Loucy (cell line): ENCODE data around the gene TOPAZ1.

Source experiments
- H2AFZ ChIP-seq: fragments of 200-600 bp; sonication (generic); 2 replicates; pipeline ENCODE4 v1.6.0; 2016; ENCODE audit warnings: antibody characterized with exemption, mild to moderate bottlenecking, low read length, moderate library complexity
- H3F3A ChIP-seq: fragments of 200-600 bp; 2 replicates; pipeline ENCODE4 v1.6.0; 2016; ENCODE audit warnings: antibody characterized with exemption, low read depth, mild to moderate bottlenecking
- H3K27me3 ChIP-seq: fragments of 200-600 bp; sonication (generic); 2 replicates; pipeline ENCODE4 v1.6.1; 2014; ENCODE audit warnings: low read length, mild to moderate bottlenecking; ENCODE audit not compliant: insufficient read depth, poor library complexity, severe bottlenecking
- H3K36me3 ChIP-seq: fragments of 200-600 bp; sonication (generic); 2 replicates; pipeline ENCODE4 v1.6.1; 2016; ENCODE audit warnings: low read length; ENCODE audit not compliant: insufficient read depth
- H3K4me1 ChIP-seq: fragments of 200-600 bp; sonication (generic); 2 replicates; pipeline ENCODE4 v1.5.1; 2014; ENCODE audit warnings: low read length, mild to moderate bottlenecking; ENCODE audit not compliant: insufficient read depth, poor library complexity, severe bottlenecking
- H3K4me2 ChIP-seq: fragments of 200-600 bp; sonication (generic); 2 replicates; pipeline ENCODE4 v1.6.0; 2014; ENCODE audit warnings: antibody characterized with exemption, low read length, low read depth, mild to moderate bottlenecking; ENCODE audit not compliant: poor library complexity, severe bottlenecking
- H3K4me3 ChIP-seq: fragments of 200-600 bp; sonication (generic); 2 replicates; pipeline ENCODE4 v1.5.1; 2014; ENCODE audit warnings: low read length, mild to moderate bottlenecking, mixed read lengths; ENCODE audit not compliant: poor library complexity, severe bottlenecking
- H3K79me2 ChIP-seq: fragments of 200-600 bp; sonication (generic); 2 replicates; pipeline ENCODE4 v1.6.1; 2014; ENCODE audit warnings: low read length; ENCODE audit not compliant: insufficient read depth
- H3K9ac ChIP-seq: fragments of 200-600 bp; sonication (generic); 2 replicates; pipeline ENCODE4 v1.6.0; 2014; ENCODE audit warnings: mild to moderate bottlenecking, low read depth, low read length, moderate library complexity; ENCODE audit not compliant: poor library complexity, severe bottlenecking
- H3K9me2 ChIP-seq: fragments of 200-600 bp; sonication (generic); replicated peaks from 2 replicates; pipeline ENCODE4 v1.6.1; 2016; ENCODE audit warnings: low read depth, low read length, mixed read lengths
- H3K9me3 ChIP-seq: fragments of 200-600 bp; sonication (generic); 2 replicates; pipeline ENCODE4 v1.6.1; 2014; ENCODE audit warnings: mild to moderate bottlenecking, antibody characterized with exemption, low read length, low read depth; ENCODE audit not compliant: insufficient read depth
- H4K20me1 ChIP-seq: fragments of 200-600 bp; sonication (generic); 2 replicates; pipeline ENCODE4 v1.6.0; 2014; ENCODE audit warnings: antibody characterized with exemption, low read length, mild to moderate bottlenecking; ENCODE audit not compliant: insufficient read depth, poor library complexity, severe bottlenecking
- CTCF ChIP-seq: fragments of 200-600 bp; sonication (generic); conservative IDR thresholded peaks from 2 replicates; pipeline ENCODE4 v1.5.1; 2014; ENCODE audit warnings: mild to moderate bottlenecking, antibody characterized with exemption, low read length
- EZH2phosphoT487 ChIP-seq: fragments of 200-600 bp; IDR thresholded peaks from 2 replicates; pipeline ENCODE4 v1.6.1; 2018; ENCODE audit warnings: antibody characterized with exemption, mild to moderate bottlenecking, moderate library complexity, borderline replicate concordance

The TOPAZ1 gene

GRCh38 chr3:44224131-44224530 is 17.6 kb upstream of the TOPAZ1 start:
- H3K27me3 ChIP-seq: no peaks in the 10 kb centered on the region
- H3K4me3 ChIP-seq: no peak overlapping the region
- no peak overlapping the region for H3K4me2 ChIP-seq
- H3K4me1 ChIP-seq: peaks cover 8% of the 10 kb centered on the region
- H3K9me3 ChIP-seq: no peaks in the 10 kb centered on the region
- H3K79me2 ChIP-seq: no peaks in the 10 kb centered on the region
- no peak overlapping the region for H3K9ac ChIP-seq
- no peaks in the 10 kb centered on the region for H3K9me2 ChIP-seq
- TF ChIP-seq CTCF (no peak), EZH2phosphoT487 (no peak)
- H4K20me1 ChIP-seq: no peaks in the 10 kb centered on the region
- H3F3A ChIP-seq: no peaks in the 10 kb centered on the region
- no peaks in the 10 kb centered on the region for H3K36me3 ChIP-seq
- no peak overlapping the region for H2AFZ ChIP-seq

GRCh38 chr3:44226573-44226972 is 15.1 kb upstream of the TOPAZ1 start:
- no peaks in the 10 kb centered on the region for H3K79me2 ChIP-seq
- no peaks in the 10 kb centered on the region for H4K20me1 ChIP-seq
- H3K4me2 ChIP-seq: no peak overlapping the region
- H3F3A ChIP-seq: no peaks in the 10 kb centered on the region
- H2AFZ ChIP-seq: no peak overlapping the region
- TF ChIP-seq EZH2phosphoT487: no peak
- TF ChIP-seq CTCF: no peak
- H3K4me1 ChIP-seq: peaks cover 8% of the 10 kb centered on the region
- no peaks in the 10 kb centered on the region for H3K27me3 ChIP-seq
- H3K9me2 ChIP-seq: no peaks in the 10 kb centered on the region
- H3K9me3 ChIP-seq: no peaks in the 10 kb centered on the region
- no peak overlapping the region for H3K9ac ChIP-seq
- H3K4me3 ChIP-seq: no peak overlapping the region
- no peaks in the 10 kb centered on the region for H3K36me3 ChIP-seq

- Histone ChIP-seq H3K27me3 (no peaks in the 10 kb centered on the region), H3K4me2 (no peak overlapping the region), H3K4me1 (peaks cover 16% of the 10 kb centered on the region), H3K9me3 (no peaks in the 10 kb centered on the region), H4K20me1 (no peaks in the 10 kb centered on the region), H2AFZ (no peak overlapping the region; the same call in 1 of the 2 replicates), H3K36me3 (no peaks in the 10 kb centered on the region), H3F3A (no peaks in the 10 kb centered on the region), H3K9ac (no peak overlapping the region), H3K79me2 (no peaks in the 10 kb centered on the region), H3K9me2 (no peaks in the 10 kb centered on the region), H3K4me3 (no peak overlapping the region)
- TF ChIP-seq CTCF: no peak
- no peak for TF ChIP-seq EZH2phosphoT487
These were observed 14.1 kb upstream of the TOPAZ1 start for GRCh38 chr3:44227632-44228031.
